NCI-H345 treated with DMSO at 0.1 percent for 48 hours (cell line): ENCODE data around the gene GEMIN7.
"Not testable (repeated sequence)": the region's sequence is repeated elsewhere in the genome, so short reads cannot be mapped to it uniquely, and the experiment has no call there.

ENCODE experiments used
- DNase-seq: peaks from one replicate; lab custom pipeline; 2025; ENCODE audit not compliant: unreplicated experiment; lab: John Stamatoyannopoulos, UW

GEMIN7 gene

GRCh38 chr19:45103156-45103507 is 24.1 kb downstream of the GEMIN7 start:
- peak; percentile 54 for DNase-seq

GRCh38 chr19:45103508-45104319 is 24.7 kb downstream of the GEMIN7 start:
- peak; percentile 88 for DNase-seq

- DNase-seq, result no peak
These were observed 25.7 kb downstream of the GEMIN7 start for GRCh38 chr19:45104658-45105349.

- DNase-seq, result not testable (repeated sequence)
These were observed 27.3 kb downstream of the GEMIN7 start for GRCh38 chr19:45106363-45106762.

- DNase-seq, result no peak
These were observed 28.6 kb downstream of the GEMIN7 start for GRCh38 chr19:45107621-45108150.

GRCh38 chr19:45110851-45111266 is 31.8 kb downstream of the GEMIN7 start:
- no peak for DNase-seq

GRCh38 chr19:45112111-45112827 is 33.2 kb downstream of the GEMIN7 start:
- no peak for DNase-seq

- peak; percentile 78 for DNase-seq
These were observed 34.6 kb downstream of the GEMIN7 start for GRCh38 chr19:45113628-45114027.

GRCh38 chr19:45114116-45114515 is 35.1 kb downstream of the GEMIN7 start:
- peak; percentile 31 for DNase-seq

- no peak for DNase-seq
These were observed 37.0 kb downstream of the GEMIN7 start for GRCh38 chr19:45115809-45116615.

GRCh38 chr19:45117167-45117594 is 38.1 kb downstream of the GEMIN7 start:
- peak; percentile 35 for DNase-seq

GRCh38 chr19:45117671-45118070 is 38.6 kb downstream of the GEMIN7 start:
- no peak for DNase-seq

GRCh38 chr19:45118106-45118505 is 39.0 kb downstream of the GEMIN7 start:
- no peak for DNase-seq

GRCh38 chr19:45118591-45119355 is 39.7 kb downstream of the GEMIN7 start:
- peak; percentile 14 for DNase-seq

- no peak for DNase-seq
These were observed 40.5 kb downstream of the GEMIN7 start for GRCh38 chr19:45119582-45119981.

GRCh38 chr19:45121827-45122345 is 42.8 kb downstream of the GEMIN7 start:
- DNase-seq, result no peak

GRCh38 chr19:45122832-45123231 is 43.8 kb downstream of the GEMIN7 start:
- no peak for DNase-seq

- DNase-seq, result no peak
These were observed 44.4 kb downstream of the GEMIN7 start for GRCh38 chr19:45123440-45123850.

GRCh38 chr19:45124021-45124420 is 45.0 kb downstream of the GEMIN7 start:
- no peak for DNase-seq

- DNase-seq, result no peak
These were observed 46.3 kb downstream of the GEMIN7 start for GRCh38 chr19:45125360-45125759.
